ENCODE measurements around the gene PLEKHM3. TPM values are rescaled to one million over a fixed set of nuclear protein-coding genes. Genes with fewer than 3 reads are reported as not detected.

Gene PLEKHM3
- total RNA-seq, 3 donors from 2014 or later = 5.2 to 6.3 (median 5.4) TPM

GRCh38 chr2:207875473-207876212 lies 149.7 kb downstream of the PLEKHM3 start:
- Mint-ChIP-seq H3K4me3 (no peak overlapping the region), H3K9me3 (no peaks in the 10 kb centered on the region), H3K36me3 (ENCODE audit: insufficient read depth) (peaks cover 3% of the 10 kb centered on the region), H3K4me1 (ENCODE audit: low read depth) (no peaks in the 10 kb centered on the region), H3K27me3 (ENCODE audit: low read depth) (no peaks in the 10 kb centered on the region)
- no peak for ATAC-seq
- DNase-seq = no peak

DNA sequence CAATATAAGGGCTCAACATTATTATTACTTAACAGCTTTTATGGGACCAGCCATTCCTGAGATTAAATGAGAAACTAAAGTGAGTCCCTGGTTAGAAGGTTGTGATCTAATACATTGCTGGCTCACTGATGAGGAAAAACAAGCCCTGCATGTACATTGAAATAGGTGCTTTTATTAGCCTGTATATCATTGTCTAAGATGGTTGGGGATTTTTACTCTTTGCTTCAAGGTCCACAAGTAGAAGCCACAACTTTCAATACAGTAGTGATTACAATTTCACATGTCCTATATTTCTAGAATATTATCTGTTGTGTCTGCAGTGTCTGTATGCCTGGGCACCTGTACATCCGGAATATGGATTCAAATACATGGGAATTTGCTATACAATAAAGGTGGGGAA lies 151.5 kb downstream of the PLEKHM3 start:
- H3K36me3 Mint-ChIP-seq (ENCODE audit: insufficient read depth) = peaks cover 3% of the 10 kb centered on the region
- DNase-seq = no peak
- no peaks in the 10 kb centered on the region for H3K4me1 Mint-ChIP-seq (ENCODE audit: low read depth)
- no peaks in the 10 kb centered on the region for H3K27me3 Mint-ChIP-seq (ENCODE audit: low read depth)
- no peak overlapping the region for H3K4me3 Mint-ChIP-seq
- no peak for ATAC-seq
- H3K9me3 Mint-ChIP-seq = no peaks in the 10 kb centered on the region

- H3K27me3 Mint-ChIP-seq (ENCODE audit: low read depth) = no peaks in the 10 kb centered on the region
- no peak overlapping the region for H3K4me3 Mint-ChIP-seq
- no peaks in the 10 kb centered on the region for H3K4me1 Mint-ChIP-seq (ENCODE audit: low read depth)
- ATAC-seq (no peak), DNase-seq (no peak)
- peaks cover 3% of the 10 kb centered on the region for H3K36me3 Mint-ChIP-seq (ENCODE audit: insufficient read depth)
- no peaks in the 10 kb centered on the region for H3K9me3 Mint-ChIP-seq
These were observed 153.4 kb downstream of the PLEKHM3 start for GRCh38 chr2:207871911-207872310.

DNA sequence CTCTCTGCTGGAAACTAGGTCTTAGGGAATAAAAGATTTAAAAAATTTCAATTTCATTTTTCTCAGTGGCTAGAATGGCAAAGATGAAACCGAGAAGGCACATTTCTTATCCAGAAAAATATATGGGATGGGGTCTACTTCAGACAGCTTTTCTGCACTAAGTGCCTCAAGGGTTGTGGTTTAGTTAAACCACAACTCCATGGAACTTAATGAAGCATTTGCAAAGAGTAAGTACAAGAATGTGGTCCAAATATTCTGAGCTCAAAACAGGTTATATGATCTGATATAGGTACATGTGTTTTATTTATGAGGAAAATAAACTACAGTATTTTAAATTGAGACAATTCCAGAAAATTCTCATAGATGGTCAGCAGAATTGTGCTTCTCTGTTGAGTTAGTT lies 153.8 kb downstream of the PLEKHM3 start:
- ATAC-seq (no peak), DNase-seq (no peak)
- Mint-ChIP-seq H3K27me3 (ENCODE audit: low read depth) (no peaks in the 10 kb centered on the region), H3K4me3 (no peak overlapping the region), H3K9me3 (no peaks in the 10 kb centered on the region), H3K36me3 (ENCODE audit: insufficient read depth) (peaks cover 3% of the 10 kb centered on the region), H3K4me1 (ENCODE audit: low read depth) (no peaks in the 10 kb centered on the region)

DNA sequence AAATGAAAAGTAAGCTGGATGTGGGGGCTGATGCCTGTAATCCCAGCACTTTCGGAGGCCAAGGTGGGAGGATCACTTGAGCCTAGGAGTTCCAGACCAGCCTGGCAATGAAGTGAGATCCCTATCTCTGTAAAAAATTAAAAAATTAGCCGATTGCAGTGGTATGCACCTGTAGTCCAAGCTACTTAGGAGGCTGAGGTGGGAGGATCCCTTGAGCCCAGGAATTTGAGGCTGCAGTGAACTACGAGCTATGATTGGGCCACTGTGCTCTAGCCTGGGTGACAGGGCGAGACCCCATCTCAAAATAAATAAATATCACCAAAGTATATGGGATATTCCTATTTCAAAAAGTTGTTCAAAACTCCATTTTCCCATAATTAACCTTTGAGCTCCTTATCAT lies 154.5 kb downstream of the PLEKHM3 start:
- no peak for DNase-seq
- Mint-ChIP-seq H3K4me3 (no peak overlapping the region), H3K27me3 (ENCODE audit: low read depth) (no peaks in the 10 kb centered on the region), H3K4me1 (ENCODE audit: low read depth) (no peaks in the 10 kb centered on the region), H3K36me3 (ENCODE audit: insufficient read depth) (peaks cover 3% of the 10 kb centered on the region), H3K9me3 (no peaks in the 10 kb centered on the region)
- no peak for ATAC-seq

- H3K4me3 Mint-ChIP-seq = no peak overlapping the region
- ATAC-seq = no peak
- peaks cover 3% of the 10 kb centered on the region for H3K36me3 Mint-ChIP-seq (ENCODE audit: insufficient read depth)
- H3K4me1 Mint-ChIP-seq (ENCODE audit: low read depth) = no peaks in the 10 kb centered on the region
- DNase-seq = no peak
- H3K9me3 Mint-ChIP-seq = no peaks in the 10 kb centered on the region
- H3K27me3 Mint-ChIP-seq (ENCODE audit: low read depth) = no peaks in the 10 kb centered on the region
These were observed 155.2 kb downstream of the PLEKHM3 start for GRCh38 chr2:207869784-207870778.

DNA sequence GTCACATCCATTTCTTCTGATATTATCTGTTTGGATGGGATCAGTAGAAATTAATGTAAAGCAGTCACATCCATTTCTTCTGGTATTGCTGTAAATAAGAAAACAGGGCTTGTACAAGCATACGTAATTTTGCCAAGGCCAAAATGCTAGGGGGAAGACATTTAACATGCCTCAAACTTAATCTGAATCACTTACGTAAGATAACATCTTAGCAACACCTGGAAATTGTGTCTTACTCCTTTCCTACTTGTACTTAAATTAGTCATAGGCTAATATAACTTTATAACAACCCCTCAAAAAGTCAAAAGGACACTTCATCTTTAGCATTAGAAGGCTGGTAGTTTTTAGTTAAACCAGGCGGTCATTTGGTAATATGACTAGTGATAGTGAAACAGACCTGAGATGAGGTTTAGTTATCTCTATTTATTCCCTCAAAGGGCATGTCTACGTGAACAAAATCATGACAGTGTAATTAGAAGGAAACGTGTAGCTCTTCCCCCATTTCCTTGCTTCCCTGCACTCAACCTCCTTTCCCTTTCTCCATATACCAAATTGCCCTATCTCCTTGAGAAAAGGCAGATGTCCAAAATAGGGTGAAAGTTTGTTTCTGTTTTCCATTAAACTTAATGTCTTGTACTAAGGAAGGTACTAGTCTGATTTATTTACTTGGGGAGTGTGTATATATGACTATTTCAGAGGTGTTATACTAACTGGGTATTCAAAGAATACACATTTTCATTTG lies 156.3 kb downstream of the PLEKHM3 start:
- Mint-ChIP-seq H3K4me3 (no peak overlapping the region), H3K9me3 (no peaks in the 10 kb centered on the region), H3K27me3 (ENCODE audit: low read depth) (no peaks in the 10 kb centered on the region), H3K4me1 (ENCODE audit: low read depth) (no peaks in the 10 kb centered on the region), H3K36me3 (ENCODE audit: insufficient read depth) (peaks cover 3% of the 10 kb centered on the region)
- ATAC-seq (no peak), DNase-seq (no peak)

- H3K9me3 Mint-ChIP-seq = no peaks in the 10 kb centered on the region
- DNase-seq (no peak), ATAC-seq (no peak)
- no peaks in the 10 kb centered on the region for H3K36me3 Mint-ChIP-seq (ENCODE audit: insufficient read depth)
- H3K27me3 Mint-ChIP-seq (ENCODE audit: low read depth) = no peaks in the 10 kb centered on the region
- no peaks in the 10 kb centered on the region for H3K4me1 Mint-ChIP-seq (ENCODE audit: low read depth)
- H3K4me3 Mint-ChIP-seq = no peak overlapping the region
These were observed 157.4 kb downstream of the PLEKHM3 start for GRCh38 chr2:207867905-207868304.

- Mint-ChIP-seq H3K36me3 (ENCODE audit: insufficient read depth) (no peaks in the 10 kb centered on the region), H3K4me3 (no peak overlapping the region), H3K4me1 (ENCODE audit: low read depth) (no peaks in the 10 kb centered on the region), H3K9me3 (no peaks in the 10 kb centered on the region), H3K27me3 (ENCODE audit: low read depth) (no peaks in the 10 kb centered on the region)
- DNase-seq = no peak
- ATAC-seq = no peak
These were observed 158.3 kb downstream of the PLEKHM3 start for GRCh38 chr2:207867056-207867455.

DNA sequence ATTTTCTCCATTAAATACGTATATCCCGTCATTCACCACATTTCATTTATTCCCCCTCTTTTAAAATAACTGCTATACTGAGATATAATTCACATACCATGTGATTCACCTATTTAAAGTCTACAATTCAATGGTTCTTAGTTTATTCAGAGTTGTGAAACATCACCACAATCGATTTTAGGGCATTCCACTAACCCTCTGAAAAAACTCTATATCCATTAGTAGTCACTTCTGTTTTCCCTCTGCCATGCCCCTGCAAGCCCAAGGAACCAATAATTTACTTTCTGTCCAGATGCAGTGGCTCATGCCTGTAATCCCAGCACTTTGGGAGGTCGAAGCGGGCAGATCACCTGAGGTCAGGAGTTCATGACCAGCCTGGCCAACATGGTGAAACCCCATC lies 160.1 kb downstream of the PLEKHM3 start:
- H3K27me3 Mint-ChIP-seq (ENCODE audit: low read depth) = no peaks in the 10 kb centered on the region
- H3K4me1 Mint-ChIP-seq (ENCODE audit: low read depth) = no peaks in the 10 kb centered on the region
- H3K9me3 Mint-ChIP-seq = no peaks in the 10 kb centered on the region
- DNase-seq = no peak
- ATAC-seq = no peak
- H3K4me3 Mint-ChIP-seq = no peak overlapping the region
- H3K36me3 Mint-ChIP-seq (ENCODE audit: insufficient read depth) = peaks cover 6% of the 10 kb centered on the region

DNA sequence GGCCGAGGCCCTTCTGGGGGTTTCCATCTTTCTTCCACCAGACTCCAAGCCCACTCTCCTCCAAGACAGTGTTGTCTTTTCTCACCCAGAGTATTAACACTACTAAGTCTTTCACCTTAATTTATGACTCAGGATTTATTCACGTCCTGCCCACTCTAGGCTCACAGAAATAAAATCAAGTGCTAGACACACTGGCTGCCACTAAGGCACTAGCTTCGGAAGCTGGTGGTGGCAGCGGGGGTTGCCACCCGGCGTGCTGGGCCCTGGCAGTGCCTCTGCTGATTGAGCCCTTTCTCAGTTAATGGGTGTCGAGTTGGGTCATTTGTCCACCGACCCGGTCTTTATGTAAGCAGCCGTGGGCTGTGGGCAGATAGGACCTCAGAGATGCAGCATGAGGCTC lies 162.0 kb downstream of the PLEKHM3 start:
- no peak for ATAC-seq
- no peaks in the 10 kb centered on the region for H3K27me3 Mint-ChIP-seq (ENCODE audit: low read depth)
- DNase-seq = no peak
- H3K4me3 Mint-ChIP-seq = no peak overlapping the region
- H3K4me1 Mint-ChIP-seq (ENCODE audit: low read depth) = no peaks in the 10 kb centered on the region
- H3K9me3 Mint-ChIP-seq = no peaks in the 10 kb centered on the region
- H3K36me3 Mint-ChIP-seq (ENCODE audit: insufficient read depth) = peaks cover 9% of the 10 kb centered on the region

DNA sequence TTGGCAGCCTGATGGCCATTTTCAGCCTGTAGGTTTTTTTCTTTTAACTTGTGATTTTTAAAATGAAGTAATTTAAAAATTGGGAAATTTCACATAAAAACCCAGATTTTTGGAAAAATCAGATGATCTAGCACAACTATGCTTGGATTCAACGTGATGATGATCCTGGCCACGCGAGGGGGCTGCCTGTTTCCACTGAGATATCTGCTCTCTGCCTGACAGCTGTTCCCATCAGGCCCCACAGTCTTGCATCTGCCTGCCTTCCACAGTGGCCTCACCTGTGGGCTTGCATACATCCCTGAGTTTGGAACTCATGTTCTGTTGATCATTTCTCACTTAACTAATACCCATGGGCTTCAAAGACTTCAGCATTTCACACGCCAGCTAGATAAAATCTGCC lies 163.5 kb downstream of the PLEKHM3 start:
- H3K36me3 Mint-ChIP-seq (ENCODE audit: insufficient read depth) = peaks cover 16% of the 10 kb centered on the region
- DNase-seq = no peak
- no peaks in the 10 kb centered on the region for H3K27me3 Mint-ChIP-seq (ENCODE audit: low read depth)
- no peaks in the 10 kb centered on the region for H3K9me3 Mint-ChIP-seq
- no peaks in the 10 kb centered on the region for H3K4me1 Mint-ChIP-seq (ENCODE audit: low read depth)
- no peak overlapping the region for H3K4me3 Mint-ChIP-seq
- ATAC-seq = no peak

DNA sequence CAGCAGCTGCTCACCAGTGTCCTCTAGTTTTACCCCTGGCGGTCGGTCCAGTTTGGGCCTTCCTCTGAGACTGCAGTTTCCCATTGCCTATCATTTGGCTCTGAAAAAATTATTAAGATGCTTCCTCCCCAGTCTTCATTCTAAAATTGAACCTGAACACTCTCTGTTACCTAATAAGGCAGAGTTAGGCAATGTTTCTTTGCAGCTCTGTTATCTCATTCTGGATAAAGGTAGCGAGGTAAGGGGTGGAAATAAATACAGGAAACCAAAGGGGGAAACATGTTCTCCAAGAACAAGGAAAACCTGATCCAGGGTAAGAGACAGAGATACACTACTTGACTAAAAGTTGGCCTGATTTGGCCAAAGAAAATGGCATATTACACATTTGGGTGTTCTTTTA lies 164.6 kb downstream of the PLEKHM3 start:
- no peak for ATAC-seq
- DNase-seq = no peak
- Mint-ChIP-seq H3K4me1 (ENCODE audit: low read depth) (no peaks in the 10 kb centered on the region), H3K27me3 (ENCODE audit: low read depth) (no peaks in the 10 kb centered on the region), H3K9me3 (no peaks in the 10 kb centered on the region), H3K36me3 (ENCODE audit: insufficient read depth) (peaks cover 20% of the 10 kb centered on the region), H3K4me3 (no peak overlapping the region)

DNA sequence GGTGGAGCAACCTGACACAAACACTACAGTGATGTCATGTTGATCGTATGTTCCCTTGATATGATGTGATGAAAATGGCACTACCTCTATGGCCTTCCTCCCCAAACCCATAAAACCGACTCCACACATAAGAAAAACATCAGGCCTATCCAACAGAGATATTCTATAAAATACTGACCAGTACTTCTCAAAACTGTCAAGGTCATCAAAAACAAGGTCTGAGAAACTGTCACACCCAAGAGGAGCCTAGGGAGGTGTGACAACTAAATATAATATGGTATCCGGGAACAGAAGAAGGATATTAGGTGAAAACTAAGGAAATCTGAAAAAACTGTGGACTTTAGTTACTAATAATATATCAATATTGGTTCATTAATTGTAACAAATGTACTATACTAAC lies 169.7 kb downstream of the PLEKHM3 start:
- ATAC-seq (no peak), DNase-seq (no peak)
- H3K36me3 Mint-ChIP-seq (ENCODE audit: insufficient read depth) = peaks cover 25% of the 10 kb centered on the region
- H3K27me3 Mint-ChIP-seq (ENCODE audit: low read depth) = no peaks in the 10 kb centered on the region
- no peak overlapping the region for H3K4me3 Mint-ChIP-seq
- no peaks in the 10 kb centered on the region for H3K4me1 Mint-ChIP-seq (ENCODE audit: low read depth)
- H3K9me3 Mint-ChIP-seq = no peaks in the 10 kb centered on the region

All from activated T-cell treated with anti-CD3 and anti-CD28 coated beads, Interleukin-2, amount 50 U/mL, for 4 hours (primary cell).